Kidney (tissue), 14 donors: ENCODE results near the gene HLA-DQB1. TPM values are rescaled to one million over a fixed set of nuclear protein-coding genes. Genes with fewer than 3 reads are reported as not detected.

Experiments used
- DNase-seq, 5 donors: peaks; one replicate each; pipeline ENCODE4 v3.0.0-alpha.2; 2013 to 2020
- FAIRE-seq: peaks from 2 replicates; lab custom pipeline; 2012; peaks lifted over from hg19 to GRCh38; lab: Jason Lieb, UNC
- H3K27ac ChIP-seq, 2 donors: one replicate each; pipeline ENCODE4 v1.7.0; 2013; ENCODE audit warnings: low read depth in 2 of 2, low read length in 2 of 2, inconsistent platforms in 1 of 2
- H3K27me3 ChIP-seq: one replicate; pipeline ENCODE4 v1.7.1; 2013; ENCODE audit warnings: low read length, inconsistent platforms; ENCODE audit not compliant: control insufficient read depth, insufficient read depth
- H3K36me3 ChIP-seq, 3 donors: one replicate each; pipeline versions ENCODE4 v1.7.0 to v1.7.1; 2013; ENCODE audit warnings: low read length in 3 of 3, control low read depth in 1 of 3, inconsistent platforms in 1 of 3; ENCODE audit not compliant: insufficient read depth in 3 of 3, control insufficient read depth in 2 of 3
- H3K4me1 ChIP-seq, 3 donors: one replicate each; pipeline versions ENCODE4 v1.7.0 to v1.7.1; 2013; ENCODE audit warnings: low read length in 3 of 3, inconsistent platforms in 1 of 3, low read depth in 1 of 3; ENCODE audit not compliant: control insufficient read depth in 2 of 3, insufficient read depth in 2 of 3
- H3K4me3 ChIP-seq, 3 donors: one replicate each; pipeline versions ENCODE4 v1.7.0 to v1.8.1; 2013; ENCODE audit warnings: low read length in 3 of 3, control low read depth in 1 of 3, inconsistent platforms in 1 of 3
- H3K9ac ChIP-seq, 3 donors: one replicate each; pipeline versions ENCODE4 v1.7.0 to v1.7.1; 2013; ENCODE audit warnings: low read length in 3 of 3, control low read depth in 1 of 3, inconsistent platforms in 1 of 3
- H3K9me3 ChIP-seq, 3 donors: one replicate each; pipeline versions ENCODE4 v1.7.0 to v1.7.1; 2013; ENCODE audit warnings: low read length in 3 of 3, control low read depth in 1 of 3, inconsistent platforms in 1 of 3; ENCODE audit not compliant: control insufficient read depth in 2 of 3, insufficient read depth in 1 of 3
- CTCF ChIP-seq: IDR thresholded peaks from 3 replicates; pipeline ENCODE4 v1.5.1; 2012; ENCODE audit warnings: mild to moderate bottlenecking, moderate library complexity, borderline replicate concordance; ENCODE audit not compliant: insufficient read depth; ENCODE audit errors: extremely low read depth
- intact Hi-C: fragments of 100-400 bp; cut with DNase I; formaldehyde crosslinking; loops from one replicate; pipeline ENCODE4 v1.11.1; 2022
- polyA plus RNA-seq: library from polyadenylated mRNA; stranded (reverse); fragments of 350-450 nt; fragmentation: Illumina TruSeq; extraction: RNeasy Lipid Tissue Mini Kit (QIAGEN cat#74804); gene quantifications from one replicate; pipeline ENCODE4 v1.2.3, GENCODE V29; 2014; ENCODE audit warnings: low read depth, low replicate concordance; ENCODE audit not compliant: insufficient read depth
- total RNA-seq: library from RNA; stranded (reverse); fragmentation: NEBNext Ultra II Directional; extraction: Animal tissue kit (Norgen Biotek cat#: 25700); gene quantifications from one replicate; pipeline ENCODE4 v1.2.1, GENCODE V29; 2021
- donor health status: control.
- donor health status: control.
- donor health status: control.
- donor health status: control.
- donor health status: control.
- donor health status: DM: yes; HTN: yes; CAD: no.
- donor health status: Normal renal cell carcinoma (clear cell type).

The HLA-DQB1 gene
- total and polyA plus RNA-seq, 2 donors from 2014 or later = 13.8 to 48.0 TPM

- no peak for TF ChIP-seq CTCF
- Histone ChIP-seq H3K36me3 (no peaks in the 10 kb centered on the region), H3K9ac (no peak overlapping the region), H3K4me3 (no peak overlapping the region), H3K4me1 (no peaks in the 10 kb centered on the region), H3K27me3 (no peaks in the 10 kb centered on the region), H3K9me3 (no peaks in the 10 kb centered on the region), H3K27ac (no peak overlapping the region)
- DNase-seq = no peak
- intact Hi-C loops = no loop called here
- FAIRE-seq = no peak
These were observed 39.2 kb downstream of the HLA-DQB1 start for GRCh38 chr6:32627249-32627648.

GRCh38 chr6:32625137-32625536 lies 41.3 kb downstream of the HLA-DQB1 start:
- intact Hi-C loops = no loop called here
- FAIRE-seq = no peak

GRCh38 chr6:32624565-32624964 lies 41.9 kb downstream of the HLA-DQB1 start:
- no peak overlapping the region for H3K4me3 ChIP-seq
- FAIRE-seq (no peak), DNase-seq (no peak)
- no peak overlapping the region for H3K9ac ChIP-seq
- H3K27me3 ChIP-seq = no peaks in the 10 kb centered on the region
- H3K27ac ChIP-seq = no peak overlapping the region
- no peak for TF ChIP-seq CTCF
- no peaks in the 10 kb centered on the region for H3K36me3 ChIP-seq
- H3K9me3 ChIP-seq = no peaks in the 10 kb centered on the region
- intact Hi-C loops = no loop called here
- H3K4me1 ChIP-seq = no peaks in the 10 kb centered on the region

More at GRCh38 chr6:32625137-32625536, 41.3 kb downstream of the HLA-DQB1 start:
- Histone ChIP-seq H3K27me3 (no peaks in the 10 kb centered on the region), H3K4me3 (no peak overlapping the region), H3K4me1 (no peaks in the 10 kb centered on the region), H3K36me3 (no peaks in the 10 kb centered on the region), H3K27ac (no peak overlapping the region), H3K9ac (no peak overlapping the region), H3K9me3 (no peaks in the 10 kb centered on the region)
- TF ChIP-seq CTCF = no peak
- DNase-seq = no peak

- H3K27me3 ChIP-seq = no peaks in the 10 kb centered on the region
- no peaks in the 10 kb centered on the region for H3K9me3 ChIP-seq
- DNase-seq (no peak), FAIRE-seq (no peak)
- H3K4me1 ChIP-seq = no peaks in the 10 kb centered on the region
- no peaks in the 10 kb centered on the region for H3K36me3 ChIP-seq
- H3K9ac ChIP-seq = no peak overlapping the region
- no peak overlapping the region for H3K27ac ChIP-seq
- intact Hi-C loops = no loop called here
- H3K4me3 ChIP-seq = no peak overlapping the region
- no peak for TF ChIP-seq CTCF
These were observed 42.8 kb downstream of the HLA-DQB1 start for GRCh38 chr6:32623693-32624092.
